AG09319 (cell line): ENCODE data around the gene ASCL5.
"Not testable (repeated sequence)": the region's sequence is repeated elsewhere in the genome, so short reads cannot be mapped to it uniquely, and the experiment has no call there.

Source experiments
- DNase-seq: peaks from one replicate; pipeline ENCODE4 v3.0.0-alpha.2; 2010; ENCODE audit warnings: low read depth; ENCODE audit errors: extremely low read depth
- TF ChIP-seq, protein P1 (sequence below): IDR thresholded peaks from 2 replicates; pipeline ENCODE4 v1.5.1; 2011; ENCODE audit warnings: low read depth, mild to moderate bottlenecking, inconsistent platforms, low read length, moderate library complexity

ASCL5 gene

DNA sequence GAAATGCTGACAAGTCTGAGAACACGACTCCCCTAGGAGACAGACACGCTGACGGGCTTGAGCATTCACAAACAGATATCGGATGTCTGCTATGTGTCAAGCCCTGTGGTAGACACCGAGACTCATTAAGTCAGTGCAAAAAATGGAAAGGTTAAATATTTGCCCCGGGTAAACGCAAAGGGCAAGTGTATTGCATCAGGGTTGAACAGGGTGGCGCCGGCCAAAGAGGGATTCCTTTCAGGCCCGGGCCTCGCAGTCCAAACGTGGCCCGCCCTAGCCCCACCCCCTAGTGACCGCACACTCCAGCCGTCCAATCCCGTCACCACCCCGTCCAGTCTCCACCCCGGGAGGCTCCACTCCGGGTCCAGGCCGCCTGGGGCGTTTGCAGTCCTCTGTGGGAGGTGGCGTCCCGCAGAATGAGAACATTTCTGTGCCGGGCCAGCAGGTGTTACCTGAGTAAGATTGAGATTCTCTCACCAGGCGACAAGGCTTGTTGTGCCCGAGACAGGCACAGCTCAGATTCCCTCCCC lies 43.6 kb upstream of the ASCL5 start:
- TF ChIP-seq, protein P1, sequence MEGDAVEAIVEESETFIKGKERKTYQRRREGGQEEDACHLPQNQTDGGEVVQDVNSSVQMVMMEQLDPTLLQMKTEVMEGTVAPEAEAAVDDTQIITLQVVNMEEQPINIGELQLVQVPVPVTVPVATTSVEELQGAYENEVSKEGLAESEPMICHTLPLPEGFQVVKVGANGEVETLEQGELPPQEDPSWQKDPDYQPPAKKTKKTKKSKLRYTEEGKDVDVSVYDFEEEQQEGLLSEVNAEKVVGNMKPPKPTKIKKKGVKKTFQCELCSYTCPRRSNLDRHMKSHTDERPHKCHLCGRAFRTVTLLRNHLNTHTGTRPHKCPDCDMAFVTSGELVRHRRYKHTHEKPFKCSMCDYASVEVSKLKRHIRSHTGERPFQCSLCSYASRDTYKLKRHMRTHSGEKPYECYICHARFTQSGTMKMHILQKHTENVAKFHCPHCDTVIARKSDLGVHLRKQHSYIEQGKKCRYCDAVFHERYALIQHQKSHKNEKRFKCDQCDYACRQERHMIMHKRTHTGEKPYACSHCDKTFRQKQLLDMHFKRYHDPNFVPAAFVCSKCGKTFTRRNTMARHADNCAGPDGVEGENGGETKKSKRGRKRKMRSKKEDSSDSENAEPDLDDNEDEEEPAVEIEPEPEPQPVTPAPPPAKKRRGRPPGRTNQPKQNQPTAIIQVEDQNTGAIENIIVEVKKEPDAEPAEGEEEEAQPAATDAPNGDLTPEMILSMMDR, result no peak

DNA sequence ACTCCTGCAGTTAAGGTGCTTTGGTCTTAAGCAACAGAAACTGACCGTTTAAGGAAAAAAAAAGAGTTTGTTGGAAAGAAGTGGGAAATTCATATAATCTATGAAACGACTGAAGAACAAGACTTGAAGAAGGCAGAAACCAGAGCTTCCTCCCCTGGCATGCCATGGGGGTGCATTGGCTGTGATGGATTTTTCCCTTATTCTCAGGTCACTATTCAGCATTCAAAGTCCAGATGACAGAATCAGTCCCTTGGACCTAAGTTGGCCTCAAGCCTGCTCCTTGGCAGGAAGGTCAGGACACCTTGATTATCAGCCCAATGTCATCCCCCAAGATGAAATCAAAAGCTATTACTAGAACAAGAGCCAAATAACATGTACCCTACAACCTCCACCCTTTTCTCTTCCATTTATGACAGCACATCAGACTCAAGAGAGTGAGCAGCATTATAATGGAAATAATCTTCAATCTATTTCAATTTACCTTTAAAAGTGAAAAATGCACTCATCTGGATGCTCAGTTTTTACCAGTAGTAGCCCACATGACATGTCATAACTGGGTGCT lies 43.1 kb upstream of the ASCL5 start:
- TF ChIP-seq, protein P1, result no peak
- DNase-seq, result no peak

More for the DNA sequence above, 43.6 kb upstream of the ASCL5 start:
- peak; percentile 79 for DNase-seq

DNA sequence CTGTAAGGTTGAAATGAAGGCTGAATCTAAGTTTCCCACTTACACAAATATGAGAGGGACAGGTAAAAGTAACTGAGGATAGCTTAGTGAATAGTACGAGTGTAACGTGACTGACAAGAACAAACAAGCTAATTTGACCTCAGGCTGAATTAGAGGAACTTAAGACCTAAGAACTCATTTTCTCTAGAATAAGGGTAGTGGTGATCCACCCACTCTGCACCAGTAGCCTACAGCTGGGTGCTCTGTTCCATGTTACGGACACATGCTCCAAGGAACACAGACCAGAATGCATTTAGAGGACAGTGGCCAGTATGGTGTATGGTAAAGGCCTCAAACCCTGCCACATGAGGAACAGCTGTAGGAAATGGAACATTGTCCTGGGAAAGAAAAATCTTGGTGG lies 42.2 kb upstream of the ASCL5 start:
- no peak for DNase-seq
- TF ChIP-seq, protein P1, result no peak

GRCh38 chr1:201167041-201167991 lies 40.3 kb upstream of the ASCL5 start:
- DNase-seq, result no peak
- TF ChIP-seq, protein P1, result no peak

DNA sequence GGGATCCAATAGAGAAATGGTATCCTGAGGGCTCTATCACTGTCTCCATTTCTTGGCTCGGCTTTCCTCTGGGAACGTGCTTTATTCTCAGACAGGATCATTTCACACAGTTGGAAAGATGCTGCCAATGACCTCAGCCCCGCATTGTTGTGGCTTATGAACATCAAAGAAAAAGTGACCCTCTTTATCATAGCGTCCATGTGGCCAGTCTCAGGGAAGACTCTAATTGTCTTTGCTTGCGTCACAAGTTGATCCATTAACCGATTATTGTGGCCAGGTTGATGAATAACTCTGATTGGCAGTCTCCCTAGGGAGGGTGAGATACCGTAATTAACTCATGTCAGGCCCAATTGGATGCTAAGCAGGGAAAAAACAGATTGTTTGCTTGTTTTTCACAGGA lies 37.7 kb upstream of the ASCL5 start:
- DNase-seq, result no peak
- TF ChIP-seq, protein P1, result no peak

DNA sequence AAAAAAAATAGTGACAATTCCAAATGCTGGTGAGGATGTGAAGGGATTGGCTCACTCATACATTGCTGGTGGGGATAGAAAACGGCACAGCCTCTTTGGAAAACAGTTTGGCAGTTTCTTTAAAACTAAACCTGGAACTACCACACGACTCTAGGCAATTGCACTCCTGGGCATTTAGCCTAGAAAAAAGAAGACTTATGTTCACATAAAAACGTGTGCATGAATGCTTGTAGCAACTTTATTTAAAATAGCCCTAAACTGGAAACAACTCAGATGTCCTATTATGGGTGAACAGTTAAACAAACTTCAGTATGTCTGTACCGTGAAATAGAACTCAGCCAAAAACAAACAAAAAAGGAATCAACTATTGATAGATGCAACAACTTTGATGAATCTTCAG lies 36.7 kb upstream of the ASCL5 start:
- DNase-seq, result no peak
- TF ChIP-seq, protein P1, result no peak

GRCh38 chr1:201163036-201163435 lies 36.1 kb upstream of the ASCL5 start:
- DNase-seq, result not testable (repeated sequence)
